Stimulated activated CD4-positive, alpha-beta T cell treated with anti-CD3 and anti-CD28 coated beads, Interleukin-1b, Interleukin-23, amount 100 ng/mL, for 24 hours (primary cell): Measurements from ENCODE around the gene CLCN1.
"Not testable (repeated sequence)": the region's sequence is repeated elsewhere in the genome, so short reads cannot be mapped to it uniquely, and the experiment has no call there.

ENCODE experiments used
- DNase-seq, 4 experiments: peaks; one replicate each; pipeline ENCODE4 v3.0.0-alpha.2; 2020; ENCODE audit warnings: low read depth in 4 of 4, low spot score in 1 of 4

CLCN1 gene

GRCh38 chr7:143383642-143383957 lies 67.7 kb downstream of the CLCN1 start:
- DNase-seq = no peak

- no peak for DNase-seq
Measured at GRCh38 chr7:143384148-143384547, 68.2 kb downstream of the CLCN1 start.

DNA sequence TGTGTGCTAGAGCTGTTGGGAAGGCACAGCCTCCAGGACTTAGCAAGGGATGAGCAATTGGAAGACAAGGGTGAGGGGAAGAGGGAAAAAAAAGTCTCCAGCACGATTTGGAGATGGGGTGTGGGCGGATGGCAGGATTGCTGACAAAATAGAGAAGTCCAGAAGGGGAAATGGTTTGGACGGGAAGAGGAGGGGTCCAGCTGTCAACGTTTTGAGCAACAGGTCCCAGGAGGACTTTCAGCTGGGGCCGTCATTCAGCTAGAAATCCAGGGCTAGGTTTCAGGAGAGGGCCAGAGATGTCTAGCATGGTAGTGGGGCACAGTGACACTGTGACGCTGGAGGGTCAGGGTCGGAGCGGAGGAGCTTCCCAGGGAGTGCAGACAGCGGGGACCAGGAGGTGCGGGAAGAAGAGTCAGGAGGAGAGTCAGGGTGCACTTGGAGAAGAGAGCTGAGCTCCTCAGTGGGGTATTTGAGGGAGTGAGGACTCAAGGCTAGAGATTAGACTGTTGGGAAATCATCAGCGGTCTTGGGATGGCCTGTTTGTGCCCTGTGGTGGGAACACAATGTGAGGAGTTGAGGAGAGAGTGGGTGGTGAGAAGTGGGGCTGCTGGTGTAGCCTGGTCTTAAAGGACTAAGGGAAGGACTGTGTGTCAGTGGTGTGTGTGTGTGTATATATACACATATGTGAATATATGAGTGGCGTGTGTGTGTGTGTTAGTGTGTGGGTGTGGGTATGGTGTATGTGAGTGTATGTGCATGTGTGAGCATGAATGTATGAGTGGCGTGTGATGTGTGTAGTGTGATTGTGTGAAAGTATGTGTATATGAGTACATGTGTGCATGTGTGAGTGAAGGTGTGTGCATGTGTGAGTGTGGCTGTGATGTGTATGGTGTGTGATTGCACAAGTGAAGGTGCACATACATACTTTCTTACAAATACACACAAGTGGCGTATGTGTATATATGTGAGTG lies 69.0 kb downstream of the CLCN1 start:
- no peak for DNase-seq

DNA sequence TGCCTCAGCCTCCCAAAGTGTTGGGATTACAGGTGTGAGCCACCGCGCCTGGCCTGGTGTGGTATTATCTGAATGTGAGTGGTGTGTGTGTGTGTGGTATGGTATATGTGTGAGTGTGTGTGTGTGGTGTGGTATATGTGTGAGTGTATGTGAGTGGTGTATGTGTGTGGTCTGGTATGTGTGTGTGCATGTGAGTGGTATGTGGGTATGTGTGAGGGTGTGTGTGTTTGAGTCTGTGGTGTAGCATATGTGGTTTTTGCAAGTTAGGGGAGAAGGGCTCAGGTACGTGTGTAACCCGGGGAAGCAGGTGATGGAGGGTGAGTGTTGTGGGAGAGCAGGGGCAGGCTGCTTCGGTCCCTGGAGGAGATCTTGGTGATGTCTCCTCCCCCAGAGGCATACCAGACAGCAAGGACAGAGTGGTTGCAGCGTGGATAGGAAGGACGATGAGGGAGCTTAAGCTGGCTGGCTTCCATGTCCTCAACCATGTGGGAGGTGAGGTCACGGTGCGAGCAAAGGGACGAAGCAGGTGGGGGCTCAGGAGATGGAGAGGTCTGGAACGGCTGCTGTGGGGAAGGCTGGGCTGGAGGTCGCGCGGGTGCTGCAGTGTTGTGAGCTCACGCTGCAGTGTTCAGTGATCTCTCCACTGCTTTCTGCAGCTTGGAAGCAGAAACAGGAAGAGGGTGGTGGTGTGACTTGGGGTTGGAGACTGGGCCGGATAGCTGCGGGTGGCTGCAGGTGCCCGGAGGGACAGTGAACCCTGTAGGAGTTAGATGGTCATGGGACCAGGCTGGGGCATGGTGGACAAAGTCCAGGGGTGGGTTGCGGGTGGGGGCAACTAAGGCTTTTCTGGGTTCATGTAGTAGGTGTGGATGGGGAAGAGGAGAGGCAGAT lies 70.2 kb downstream of the CLCN1 start:
- DNase-seq = no peak

DNA sequence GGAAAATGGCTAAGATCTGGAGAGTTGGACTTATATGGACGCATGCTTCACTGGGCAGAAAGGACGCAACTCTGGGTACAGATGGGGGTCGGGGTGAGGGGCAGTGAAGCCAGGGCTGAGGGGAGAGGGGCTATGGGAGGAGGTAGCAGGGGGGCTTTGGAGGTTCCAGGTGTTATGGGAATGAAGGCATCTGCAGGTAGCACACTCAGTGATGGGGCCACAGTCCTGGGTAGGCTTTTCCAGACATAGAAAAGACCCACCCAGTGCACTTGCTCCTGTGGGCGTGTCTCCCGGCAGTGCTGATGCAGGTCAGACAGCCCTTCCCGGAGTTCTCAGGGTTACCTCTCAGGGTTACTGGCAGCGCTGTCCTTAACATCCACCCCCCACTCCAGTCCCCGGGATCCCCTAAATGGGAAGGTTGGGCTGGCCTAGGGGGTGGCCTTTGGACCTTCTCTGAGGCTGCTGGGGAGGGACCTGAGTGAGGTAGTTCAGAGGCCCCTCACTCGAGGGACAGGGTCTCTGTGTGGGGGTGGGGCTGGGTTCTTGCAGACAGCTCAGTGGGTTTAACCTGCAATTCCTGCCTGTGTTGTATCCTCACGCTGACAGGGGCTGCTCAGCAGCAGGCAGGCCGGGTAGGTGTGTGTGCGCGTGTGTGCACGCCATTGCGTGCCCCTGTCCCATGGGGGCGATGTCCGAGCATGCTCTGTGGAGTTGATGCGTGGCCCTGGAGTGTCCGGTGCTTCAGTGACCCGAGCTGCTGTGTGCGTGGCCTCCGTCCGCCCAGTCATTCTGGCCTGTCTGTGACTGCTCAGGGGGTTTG lies 71.5 kb downstream of the CLCN1 start:
- no peak for DNase-seq

GRCh38 chr7:143388051-143388450 lies 72.1 kb downstream of the CLCN1 start:
- no peak for DNase-seq

- DNase-seq = no peak
Measured at GRCh38 chr7:143388491-143389101, 72.7 kb downstream of the CLCN1 start.

DNA sequence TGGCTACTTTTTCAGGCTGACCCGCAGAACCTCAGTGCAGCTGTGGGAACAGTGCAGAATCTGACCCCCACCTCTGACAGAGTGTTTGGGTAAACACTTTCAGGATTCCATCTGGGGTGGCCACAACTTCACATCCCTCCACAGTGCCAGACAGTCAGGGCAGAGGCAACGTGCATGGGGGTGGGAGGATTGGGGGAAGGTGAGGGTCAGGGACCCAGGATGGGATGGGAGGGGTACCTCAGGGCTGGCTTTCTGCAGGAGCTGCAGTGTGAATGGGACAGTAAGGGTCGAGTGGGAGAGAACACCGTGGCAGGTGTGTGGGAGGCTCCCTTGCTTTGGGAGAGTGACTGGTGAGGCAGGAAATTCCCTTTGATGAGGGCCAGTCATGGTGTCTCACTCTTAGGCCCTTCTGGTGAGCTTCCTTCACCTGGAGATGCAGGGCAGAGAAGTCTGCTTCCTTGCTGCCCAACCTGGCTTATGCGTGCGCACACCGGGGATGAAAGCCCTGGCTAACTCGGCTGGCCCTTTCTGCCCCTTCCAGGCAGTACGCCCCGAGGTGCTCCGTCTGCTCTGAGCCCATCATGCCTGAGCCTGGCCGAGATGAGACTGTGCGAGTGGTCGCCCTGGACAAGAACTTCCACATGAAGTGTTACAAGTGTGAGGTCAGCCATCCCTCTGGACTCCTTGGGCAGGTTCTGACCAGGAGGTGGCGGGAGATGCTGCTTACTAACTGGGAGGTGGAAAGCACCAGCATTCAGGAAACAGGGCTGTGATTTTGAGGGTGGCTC lies 73.6 kb downstream of the CLCN1 start:
- no peak for DNase-seq

- no peak for DNase-seq
Measured at GRCh38 chr7:143390104-143390772, 74.3 kb downstream of the CLCN1 start.

DNA sequence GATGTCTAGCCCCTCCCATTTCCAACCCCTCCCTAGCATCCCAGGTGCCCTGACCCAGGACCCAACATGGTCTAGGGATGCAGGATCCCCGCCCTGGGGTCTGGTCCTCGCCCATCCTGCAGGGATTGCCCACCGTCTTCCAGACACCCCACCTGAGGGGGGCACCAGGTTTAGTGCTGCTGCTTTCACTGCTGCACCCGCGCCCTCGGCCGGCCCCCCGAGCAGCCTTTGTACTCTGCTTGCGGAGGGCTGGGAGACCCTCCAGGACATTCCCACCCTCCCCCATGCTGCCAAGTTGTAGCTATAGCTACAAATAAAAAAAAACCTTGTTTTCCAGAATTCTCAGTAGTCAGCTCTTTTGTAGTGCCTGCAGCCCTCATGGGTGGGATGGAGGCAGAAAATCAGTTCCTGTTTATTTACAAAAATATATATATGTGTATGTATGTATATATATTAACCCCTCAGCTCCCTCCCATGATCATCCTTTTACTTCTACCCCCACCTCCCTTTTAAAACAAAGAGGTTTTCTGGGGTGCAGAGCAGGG lies 74.9 kb downstream of the CLCN1 start:
- DNase-seq = no peak

GRCh38 chr7:143391462-143392404 lies 75.8 kb downstream of the CLCN1 start:
- no peak for DNase-seq

- not testable (repeated sequence) for DNase-seq
Measured at GRCh38 chr7:143392427-143392826, 76.5 kb downstream of the CLCN1 start.

DNA sequence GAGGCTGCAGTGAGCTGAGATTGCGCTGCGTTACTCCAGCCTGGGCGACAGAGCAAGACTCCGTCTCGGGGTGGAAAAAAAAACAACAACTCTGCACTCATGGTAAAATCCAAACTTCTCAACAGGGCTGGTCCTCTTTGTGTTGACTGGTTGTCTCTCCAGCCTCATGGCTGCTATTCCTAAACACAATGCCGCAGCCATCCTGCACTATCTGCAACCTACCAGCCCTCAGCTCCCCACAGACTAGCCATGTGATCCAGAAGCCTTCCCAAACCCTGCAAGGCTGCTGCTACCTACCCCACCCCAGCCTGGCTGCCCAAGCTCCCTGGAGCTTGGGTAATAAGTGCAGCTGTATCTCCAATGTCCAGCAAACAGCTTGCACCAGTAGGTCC lies 77.0 kb downstream of the CLCN1 start:
- no peak for DNase-seq

- no peak for DNase-seq
Measured at GRCh38 chr7:143393267-143394041, 77.5 kb downstream of the CLCN1 start.

- DNase-seq = no peak
Measured at GRCh38 chr7:143394068-143394467, 78.2 kb downstream of the CLCN1 start.

DNA sequence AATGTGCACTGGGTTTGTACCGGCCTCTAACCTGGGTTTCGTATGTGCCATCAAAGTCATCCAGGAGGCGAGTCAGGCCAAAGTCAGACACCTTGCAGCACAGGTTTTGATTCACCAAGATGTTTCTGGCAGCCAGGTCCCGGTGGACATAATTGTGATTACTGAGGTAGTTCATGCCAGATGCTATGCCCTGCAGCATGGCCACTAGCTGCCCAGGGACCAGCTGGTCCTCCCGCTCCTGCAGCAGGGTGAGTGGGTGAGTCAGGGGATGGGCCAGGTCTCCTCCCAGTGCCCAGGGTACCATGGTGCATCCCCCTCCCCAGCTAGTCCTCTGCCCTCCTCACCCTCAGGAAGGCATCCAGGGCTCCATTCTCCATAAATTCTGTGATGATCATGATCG lies 78.9 kb downstream of the CLCN1 start:
- no peak for DNase-seq
